GM19452 (cell line): ENCODE measurements around the gene C2.

Experiments used
- ATAC-seq: cut with Tn5 transposase; IDR thresholded peaks from one replicate; pipeline ENCODE4 v1.9.1; 2021; ENCODE audit not compliant: unreplicated experiment

Gene C2

GRCh38 chr6:31954511-31954910 lies 27.0 kb downstream of the C2 start:
- ATAC-seq: no peak

- ATAC-seq: no peak
These were observed 29.3 kb downstream of the C2 start for GRCh38 chr6:31956796-31957195.

GRCh38 chr6:31958412-31958740 lies 30.9 kb downstream of the C2 start:
- peak; percentile 3 for ATAC-seq

GRCh38 chr6:31958741-31959739 lies 31.5 kb downstream of the C2 start, which contains the start of the genes NELFE and SKIC2:
Gene NELFE, minus strand, starts transcription at chr6:31958971. Its CDS starts 525 bp downstream, at chr6:31958446.
Gene SKIC2, plus strand, starts transcription at chr6:31959175. Its CDS starts 18 bp downstream, at chr6:31959193.
- peak; percentile 99 for ATAC-seq

- no peak for ATAC-seq
These were observed 34.1 kb downstream of the C2 start for GRCh38 chr6:31961616-31962015.

GRCh38 chr6:31963921-31964320 lies 36.4 kb downstream of the C2 start:
- no peak for ATAC-seq

GRCh38 chr6:31965700-31966099 lies 38.2 kb downstream of the C2 start:
- no peak for ATAC-seq

GRCh38 chr6:31966506-31966905 lies 39.0 kb downstream of the C2 start:
- ATAC-seq: no peak

GRCh38 chr6:31966997-31967925 lies 39.7 kb downstream of the C2 start:
- no peak for ATAC-seq

- no peak for ATAC-seq
These were observed 40.4 kb downstream of the C2 start for GRCh38 chr6:31967926-31968320.

- no peak for ATAC-seq
These were observed 40.8 kb downstream of the C2 start for GRCh38 chr6:31968326-31968725.

GRCh38 chr6:31968791-31969711 lies 41.5 kb downstream of the C2 start:
- ATAC-seq: no peak

- ATAC-seq: no peak
These were observed 42.4 kb downstream of the C2 start for GRCh38 chr6:31969712-31970603.

- ATAC-seq: no peak
These were observed 43.2 kb downstream of the C2 start for GRCh38 chr6:31970604-31971271.

GRCh38 chr6:31971279-31971992 lies 43.9 kb downstream of the C2 start:
- no peak for ATAC-seq

- peak; percentile 91 for ATAC-seq
These were observed 44.6 kb downstream of the C2 start, which contains the start of gene DXO for GRCh38 chr6:31971993-31972708. Gene DXO, minus strand, starts transcription at chr6:31972138. Its CDS starts 463 bp downstream, at chr6:31971675.

- ATAC-seq: no peak
These were observed 45.3 kb downstream of the C2 start for GRCh38 chr6:31972709-31973350.
